Tibial artery (tissue), 4 donors: ENCODE measurements around the gene AP1M1.

ENCODE experiments used
- DNase-seq, 2 donors: peaks; one replicate each; pipeline ENCODE4 v3.0.0-alpha.2; 2019
- H3K27ac ChIP-seq, 2 donors: fragments of 200-600 bp; sonication (generic) in 1 of 2; 1 replicate in 1 of 2; 2 replicates in 1 of 2; pipeline ENCODE4 v1.5.1; 2018 to 2019; ENCODE audit warnings: mild to moderate bottlenecking in 1 of 2
- H3K27me3 ChIP-seq, 2 donors: fragments of 200-600 bp; sonication (generic) in 1 of 2; one replicate each; pipeline versions ENCODE4 v1.5.1 to v1.6.0; 2016 to 2019
- H3K36me3 ChIP-seq, 3 donors: fragments of 200-600 bp; sonication (generic) in 2 of 3; one replicate each; pipeline ENCODE4 v1.5.1; 2016 to 2019; ENCODE audit warnings: mild to moderate bottlenecking in 2 of 3
- H3K4me1 ChIP-seq, 4 donors: fragments of 200-600 bp; sonication (generic) in 2 of 4; 1 replicate in 3 of 4; 2 replicates in 1 of 4; pipeline ENCODE4 v1.5.1; 2016 to 2019
- H3K4me3 ChIP-seq, 2 donors: fragments of 200-600 bp; sonication (generic) in 1 of 2; 1 replicate in 1 of 2; 2 replicates in 1 of 2; pipeline ENCODE4 v1.5.1; 2018 to 2019; ENCODE audit warnings: mild to moderate bottlenecking in 2 of 2
- H3K9me3 ChIP-seq, 3 donors: fragments of 200-600 bp; sonication (generic) in 1 of 3; one replicate each; pipeline ENCODE4 v1.5.1; 2016 to 2019
- CTCF ChIP-seq, 2 experiments: fragments of 200-600 bp in 1 of 2; fragments of 450-650 bp in 1 of 2; IDR thresholded peaks; one replicate each; pipeline ENCODE4 v1.5.1; 2017 to 2019; ENCODE audit warnings: antibody characterized with exemption in 2 of 2, mild to moderate bottlenecking in 1 of 2, moderate library complexity in 1 of 2
- intact Hi-C: fragments of 100-400 bp; cut with DNase I; formaldehyde crosslinking; loops from one replicate; pipeline ENCODE4 v1.15.0; 2023; ENCODE audit warnings: low total_unique reads

The AP1M1 gene

GRCh38 chr19:16206046-16206605 lies 8.4 kb downstream of the AP1M1 start:
- H3K27ac ChIP-seq, result no peak overlapping the region
- DNase-seq, result peak in 1 of 2 donors; percentile 9
- TF ChIP-seq CTCF (IDR thresholded peaks at IDR 0.05), result no peak
- H3K4me3 ChIP-seq, result no peak overlapping the region
- H3K36me3 ChIP-seq, result peaks cover 51 to 97% (median 89%) of the 10 kb centered on the region in 3 donors
- intact Hi-C loops, result no loop called here
- H3K4me1 ChIP-seq, result no peaks in the 10 kb centered on the region
- no peaks in the 10 kb centered on the region for H3K9me3 ChIP-seq
- H3K27me3 ChIP-seq, result no peaks in the 10 kb centered on the region

- no peak overlapping the region for H3K4me3 ChIP-seq
- no peak for TF ChIP-seq CTCF (IDR thresholded peaks at IDR 0.05)
- H3K36me3 ChIP-seq, result peaks cover 56 to 100% (median 92%) of the 10 kb centered on the region in 3 donors
These were observed 8.9 kb downstream of the AP1M1 start for GRCh38 chr19:16206637-16207036.

GRCh38 chr19:16207063-16207462 lies 9.4 kb downstream of the AP1M1 start:
- TF ChIP-seq CTCF (IDR thresholded peaks at IDR 0.05), result no peak
- DNase-seq, result peak in 1 of 2 donors; percentile 11
- H3K4me3 ChIP-seq, result no peak overlapping the region

More at GRCh38 chr19:16206637-16207036, 8.9 kb downstream of the AP1M1 start:
- Histone ChIP-seq H3K27ac (no peak overlapping the region), H3K4me1 (no peaks in the 10 kb centered on the region), H3K27me3 (no peaks in the 10 kb centered on the region), H3K9me3 (no peaks in the 10 kb centered on the region)
- peak in 1 of 2 donors; percentile 9 for DNase-seq
- intact Hi-C loops, result no loop called here

GRCh38 chr19:16207490-16208025 lies 9.8 kb downstream of the AP1M1 start:
- H3K9me3 ChIP-seq, result no peaks in the 10 kb centered on the region
- no peak for TF ChIP-seq CTCF (IDR thresholded peaks at IDR 0.05)
- H3K4me1 ChIP-seq, result no peaks in the 10 kb centered on the region
- DNase-seq, result peak in 1 of 2 donors; percentile 11
- intact Hi-C loops, result no loop called here
- peaks cover 60 to 94% (median 85%) of the 10 kb centered on the region in 3 donors for H3K36me3 ChIP-seq
- H3K27me3 ChIP-seq, result no peaks in the 10 kb centered on the region
- H3K4me3 ChIP-seq, result no peak overlapping the region
- H3K27ac ChIP-seq, result no peak overlapping the region

More at GRCh38 chr19:16207063-16207462, 9.4 kb downstream of the AP1M1 start:
- intact Hi-C loops, result no loop called here
- peaks cover 60 to 98% (median 90%) of the 10 kb centered on the region in 3 donors for H3K36me3 ChIP-seq
- no peaks in the 10 kb centered on the region for H3K4me1 ChIP-seq
- H3K27me3 ChIP-seq, result no peaks in the 10 kb centered on the region
- H3K27ac ChIP-seq, result no peak overlapping the region
- no peaks in the 10 kb centered on the region for H3K9me3 ChIP-seq

GRCh38 chr19:16208064-16208759 lies 10.5 kb downstream of the AP1M1 start:
- intact Hi-C loops, result no loop called here
- Histone ChIP-seq H3K9me3 (no peaks in the 10 kb centered on the region), H3K27me3 (no peaks in the 10 kb centered on the region), H3K36me3 (peaks cover 55 to 88% (median 82%) of the 10 kb centered on the region in 3 donors), H3K4me1 (no peaks in the 10 kb centered on the region), H3K27ac (no peak overlapping the region), H3K4me3 (no peak overlapping the region)
- TF ChIP-seq CTCF (IDR thresholded peaks at IDR 0.05), result no peak
- DNase-seq, result peak in 1 of 2 donors; percentile 20
